Measurements from ENCODE around the gene CYP4F12.

CYP4F12 gene

GRCh38 chr19:15702534-15702930 is 29.6 kb downstream of the CYP4F12 start:
- DNase-seq (ENCODE audit: low read depth in 2 of 2) = no peak

- DNase-seq (ENCODE audit: low read depth in 2 of 2) = no peak
Observed at GRCh38 chr19:15714638-15715037, 41.8 kb downstream of the CYP4F12 start.

- DNase-seq (ENCODE audit: low read depth in 2 of 2) = no peak
Observed at GRCh38 chr19:15715642-15716041, 42.8 kb downstream of the CYP4F12 start.

- DNase-seq (ENCODE audit: low read depth in 2 of 2) = no peak
Observed at GRCh38 chr19:15717809-15718208, 44.9 kb downstream of the CYP4F12 start.

- no peak for DNase-seq (ENCODE audit: low read depth in 2 of 2)
Observed at GRCh38 chr19:15721268-15721667, 48.4 kb downstream of the CYP4F12 start.

GRCh38 chr19:15722956-15723355 is 50.1 kb downstream of the CYP4F12 start:
- DNase-seq (ENCODE audit: low read depth in 2 of 2) = no peak

GRCh38 chr19:15727724-15728123 is 54.8 kb downstream of the CYP4F12 start, which contains the start of gene OR10H2:
Gene OR10H2 (plus strand): TSS chr19:15728024. CDS start chr19:15728044, 20 bp downstream.
- DNase-seq (ENCODE audit: low read depth in 2 of 2) = no peak

GRCh38 chr19:15730538-15730937 is 57.7 kb downstream of the CYP4F12 start:
- no peak for DNase-seq (ENCODE audit: low read depth in 2 of 2)

GRCh38 chr19:15732388-15732787 is 59.5 kb downstream of the CYP4F12 start:
- DNase-seq (ENCODE audit: low read depth in 2 of 2) = no peak

GRCh38 chr19:15733895-15734294 is 61.0 kb downstream of the CYP4F12 start:
- DNase-seq (ENCODE audit: low read depth in 2 of 2) = no peak

GRCh38 chr19:15737722-15738121 is 64.8 kb downstream of the CYP4F12 start, which contains the start of gene OR10H3:
Gene OR10H3 (plus strand): TSS chr19:15737985. CDS start chr19:15741393, 3,408 bp downstream.
- DNase-seq (ENCODE audit: low read depth in 2 of 2) = no peak

- no peak for DNase-seq (ENCODE audit: low read depth in 2 of 2)
Observed at GRCh38 chr19:15740785-15741184, 67.9 kb downstream of the CYP4F12 start.
